ENCODE data around the gene DENND4A.

DNA sequence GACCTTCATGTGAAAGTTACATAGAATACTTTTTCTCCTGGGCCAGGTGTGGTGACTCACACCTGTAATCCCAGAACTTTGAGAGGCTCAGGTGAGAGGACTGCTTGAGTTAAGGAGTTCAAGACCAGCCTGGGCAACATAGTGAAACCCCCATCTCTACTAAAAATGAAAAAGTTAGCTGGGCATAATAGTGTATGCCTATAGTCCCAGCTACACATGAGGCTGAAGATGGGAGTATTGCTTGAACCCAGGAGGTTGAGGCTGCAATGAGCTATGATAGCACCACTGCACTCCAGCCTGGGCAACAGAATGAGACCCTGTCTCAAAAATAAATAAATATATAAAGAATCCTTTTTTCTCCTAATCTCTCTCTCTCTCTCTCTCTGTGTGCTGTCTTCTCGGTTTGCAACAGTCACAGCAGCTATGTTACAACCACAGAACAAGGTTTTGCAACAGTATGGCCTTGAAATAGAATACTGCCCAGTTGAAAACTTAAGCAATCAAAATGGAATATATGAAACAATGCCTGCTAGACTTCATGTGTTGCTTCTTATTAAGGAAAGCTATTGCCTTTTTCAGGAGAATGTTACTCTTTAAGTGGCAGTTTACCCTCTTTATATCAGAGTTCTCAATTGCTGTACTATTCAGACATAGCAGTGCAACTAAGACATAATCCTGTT lies 12.3 kb upstream of the DENND4A start:
- TF ChIP-seq, protein P1, sequence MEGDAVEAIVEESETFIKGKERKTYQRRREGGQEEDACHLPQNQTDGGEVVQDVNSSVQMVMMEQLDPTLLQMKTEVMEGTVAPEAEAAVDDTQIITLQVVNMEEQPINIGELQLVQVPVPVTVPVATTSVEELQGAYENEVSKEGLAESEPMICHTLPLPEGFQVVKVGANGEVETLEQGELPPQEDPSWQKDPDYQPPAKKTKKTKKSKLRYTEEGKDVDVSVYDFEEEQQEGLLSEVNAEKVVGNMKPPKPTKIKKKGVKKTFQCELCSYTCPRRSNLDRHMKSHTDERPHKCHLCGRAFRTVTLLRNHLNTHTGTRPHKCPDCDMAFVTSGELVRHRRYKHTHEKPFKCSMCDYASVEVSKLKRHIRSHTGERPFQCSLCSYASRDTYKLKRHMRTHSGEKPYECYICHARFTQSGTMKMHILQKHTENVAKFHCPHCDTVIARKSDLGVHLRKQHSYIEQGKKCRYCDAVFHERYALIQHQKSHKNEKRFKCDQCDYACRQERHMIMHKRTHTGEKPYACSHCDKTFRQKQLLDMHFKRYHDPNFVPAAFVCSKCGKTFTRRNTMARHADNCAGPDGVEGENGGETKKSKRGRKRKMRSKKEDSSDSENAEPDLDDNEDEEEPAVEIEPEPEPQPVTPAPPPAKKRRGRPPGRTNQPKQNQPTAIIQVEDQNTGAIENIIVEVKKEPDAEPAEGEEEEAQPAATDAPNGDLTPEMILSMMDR (IDR thresholded peaks at IDR 0.05): no peak
- TF ChIP-seq POLR2A (IDR thresholded peaks at IDR 0.05): no peak

Data from tibial nerve (tissue), 3 donors.